ENCODE measurements around the gene TMEM69.

Gene TMEM69

GRCh38 chr1:45686015-45686287 lies 2.0 kb upstream of the TMEM69 start (continued):
- TF ChIP-seq HIC1 (tag by site-specific recombination; IDR thresholded peaks at IDR 0.05) (no peak), ZBTB48 (tag by site-specific recombination; IDR thresholded peaks at IDR 0.05) (no peak), HOXA7 (CRISPR knock-in tag; IDR thresholded peaks at IDR 0.05; ENCODE audit: borderline replicate concordance) (no peak), ZNF660 (tag by site-specific recombination; IDR thresholded peaks at IDR 0.05) (0 out of 2 replicates have a peak, but pooled peaks have one; percentile 49), ZNF558 (tag by site-specific recombination; IDR thresholded peaks at IDR 0.05) (no peak), ZNF169 (tag by site-specific recombination; IDR thresholded peaks at IDR 0.05) (no peak), ZNF596 (tag by site-specific recombination; IDR thresholded peaks at IDR 0.05) (no peak), ZNF529 (tag by site-specific recombination; IDR thresholded peaks at IDR 0.05; ENCODE audit: insufficient replicate concordance) (no peak), KLF17 (tag by site-specific recombination; IDR thresholded peaks at IDR 0.05) (no peak), GLI4 (tag by site-specific recombination; IDR thresholded peaks at IDR 0.05) (no peak), SCRT1 (tag by site-specific recombination; IDR thresholded peaks at IDR 0.05; ENCODE audit: borderline replicate concordance) (peak; percentile 91), PRDM4 (tag by site-specific recombination; IDR thresholded peaks at IDR 0.05) (no peak), REPIN1 (tag by site-specific recombination; IDR thresholded peaks at IDR 0.05; ENCODE audit: low read depth) (0 out of 2 replicates have a peak, but pooled peaks have one; percentile 52), ZFP3 (tag by site-specific recombination; IDR thresholded peaks at IDR 0.05; ENCODE audit: low read depth) (no peak), MZF1 (tag by site-specific recombination; IDR thresholded peaks at IDR 0.05; ENCODE audit: borderline replicate concordance) (no peak), ZNF155 (tag by site-specific recombination; IDR thresholded peaks at IDR 0.05) (no peak), SP2 (tag by site-specific recombination; IDR thresholded peaks at IDR 0.05) (no peak), PATZ1 (tag by site-specific recombination; IDR thresholded peaks at IDR 0.05) (peak; percentile 57; the same call in 1 of the 2 replicates), SETDB1 (IDR thresholded peaks at IDR 0.05; ENCODE audit: insufficient read length, low read length) (no peak), ZNF707 (tag by site-specific recombination; IDR thresholded peaks at IDR 0.05) (no peak), ZNF521 (tag by site-specific recombination; IDR thresholded peaks at IDR 0.05) (no peak)
- TF ChIP-seq, protein P1, sequence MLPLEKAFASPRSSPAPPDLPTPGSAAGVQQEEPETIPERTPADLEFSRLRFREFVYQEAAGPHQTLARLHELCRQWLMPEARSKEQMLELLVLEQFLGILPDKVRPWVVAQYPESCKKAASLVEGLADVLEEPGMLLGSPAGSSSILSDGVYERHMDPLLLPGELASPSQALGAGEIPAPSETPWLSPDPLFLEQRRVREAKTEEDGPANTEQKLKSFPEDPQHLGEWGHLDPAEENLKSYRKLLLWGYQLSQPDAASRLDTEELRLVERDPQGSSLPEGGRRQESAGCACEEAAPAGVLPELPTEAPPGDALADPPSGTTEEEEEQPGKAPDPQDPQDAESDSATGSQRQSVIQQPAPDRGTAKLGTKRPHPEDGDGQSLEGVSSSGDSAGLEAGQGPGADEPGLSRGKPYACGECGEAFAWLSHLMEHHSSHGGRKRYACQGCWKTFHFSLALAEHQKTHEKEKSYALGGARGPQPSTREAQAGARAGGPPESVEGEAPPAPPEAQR (tag by site-specific recombination; IDR thresholded peaks at IDR 0.05) = no peak
- TF ChIP-seq, protein P2, sequence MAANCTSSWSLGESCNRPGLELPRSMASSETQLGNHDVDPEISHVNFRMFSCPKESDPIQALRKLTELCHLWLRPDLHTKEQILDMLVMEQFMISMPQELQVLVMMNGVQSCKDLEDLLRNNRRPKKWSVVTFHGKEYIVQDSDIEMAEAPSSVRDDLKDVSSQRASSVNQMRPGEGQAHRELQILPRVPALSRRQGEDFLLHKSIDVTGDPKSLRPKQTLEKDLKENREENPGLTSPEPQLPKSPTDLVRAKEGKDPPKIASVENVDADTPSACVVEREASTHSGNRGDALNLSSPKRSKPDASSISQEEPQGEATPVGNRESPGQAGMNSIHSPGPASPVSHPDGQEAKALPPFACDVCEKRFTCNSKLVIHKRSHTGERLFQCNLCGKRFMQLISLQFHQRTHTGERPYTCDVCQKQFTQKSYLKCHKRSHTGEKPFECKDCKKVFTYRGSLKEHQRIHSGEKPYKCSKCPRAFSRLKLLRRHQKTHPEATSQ (tag by site-specific recombination; IDR thresholded peaks at IDR 0.05) = no peak
- TF ChIP-seq, protein P3, sequence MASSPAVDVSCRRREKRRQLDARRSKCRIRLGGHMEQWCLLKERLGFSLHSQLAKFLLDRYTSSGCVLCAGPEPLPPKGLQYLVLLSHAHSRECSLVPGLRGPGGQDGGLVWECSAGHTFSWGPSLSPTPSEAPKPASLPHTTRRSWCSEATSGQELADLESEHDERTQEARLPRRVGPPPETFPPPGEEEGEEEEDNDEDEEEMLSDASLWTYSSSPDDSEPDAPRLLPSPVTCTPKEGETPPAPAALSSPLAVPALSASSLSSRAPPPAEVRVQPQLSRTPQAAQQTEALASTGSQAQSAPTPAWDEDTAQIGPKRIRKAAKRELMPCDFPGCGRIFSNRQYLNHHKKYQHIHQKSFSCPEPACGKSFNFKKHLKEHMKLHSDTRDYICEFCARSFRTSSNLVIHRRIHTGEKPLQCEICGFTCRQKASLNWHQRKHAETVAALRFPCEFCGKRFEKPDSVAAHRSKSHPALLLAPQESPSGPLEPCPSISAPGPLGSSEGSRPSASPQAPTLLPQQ (tag by site-specific recombination; IDR thresholded peaks at IDR 0.05) = 0 out of 2 replicates have a peak, but pooled peaks have one; percentile 10
- TF ChIP-seq, protein P4, sequence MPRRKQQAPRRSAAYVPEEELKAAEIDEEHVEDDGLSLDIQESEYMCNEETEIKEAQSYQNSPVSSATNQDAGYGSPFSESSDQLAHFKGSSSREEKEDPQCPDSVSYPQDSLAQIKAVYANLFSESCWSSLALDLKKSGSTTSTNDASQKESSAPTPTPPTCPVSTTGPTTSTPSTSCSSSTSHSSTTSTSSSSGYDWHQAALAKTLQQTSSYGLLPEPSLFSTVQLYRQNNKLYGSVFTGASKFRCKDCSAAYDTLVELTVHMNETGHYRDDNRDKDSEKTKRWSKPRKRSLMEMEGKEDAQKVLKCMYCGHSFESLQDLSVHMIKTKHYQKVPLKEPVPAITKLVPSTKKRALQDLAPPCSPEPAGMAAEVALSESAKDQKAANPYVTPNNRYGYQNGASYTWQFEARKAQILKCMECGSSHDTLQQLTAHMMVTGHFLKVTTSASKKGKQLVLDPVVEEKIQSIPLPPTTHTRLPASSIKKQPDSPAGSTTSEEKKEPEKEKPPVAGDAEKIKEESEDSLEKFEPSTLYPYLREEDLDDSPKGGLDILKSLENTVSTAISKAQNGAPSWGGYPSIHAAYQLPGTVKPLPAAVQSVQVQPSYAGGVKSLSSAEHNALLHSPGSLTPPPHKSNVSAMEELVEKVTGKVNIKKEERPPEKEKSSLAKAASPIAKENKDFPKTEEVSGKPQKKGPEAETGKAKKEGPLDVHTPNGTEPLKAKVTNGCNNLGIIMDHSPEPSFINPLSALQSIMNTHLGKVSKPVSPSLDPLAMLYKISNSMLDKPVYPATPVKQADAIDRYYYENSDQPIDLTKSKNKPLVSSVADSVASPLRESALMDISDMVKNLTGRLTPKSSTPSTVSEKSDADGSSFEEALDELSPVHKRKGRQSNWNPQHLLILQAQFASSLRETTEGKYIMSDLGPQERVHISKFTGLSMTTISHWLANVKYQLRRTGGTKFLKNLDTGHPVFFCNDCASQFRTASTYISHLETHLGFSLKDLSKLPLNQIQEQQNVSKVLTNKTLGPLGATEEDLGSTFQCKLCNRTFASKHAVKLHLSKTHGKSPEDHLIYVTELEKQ (tag by site-specific recombination; IDR thresholded peaks at IDR 0.05; ENCODE audit: borderline replicate concordance) = no peak
